Panc1 (cell line): ENCODE results near the gene RNF130.

Source experiments
- CTCF ChIP-seq: fragments of 450-650 bp; IDR thresholded peaks from 2 replicates; pipeline ENCODE4 v1.5.1; 2017; ENCODE audit warnings: mild to moderate bottlenecking
- TCF7L2 ChIP-seq: IDR thresholded peaks from 2 replicates; pipeline ENCODE4 v1.6.1; 2011; ENCODE audit warnings: mild to moderate bottlenecking, low read depth, low read length, inconsistent platforms

GRCh38 chr5:179967489-179967888 lies 104.1 kb downstream of the RNF130 start:
- TF ChIP-seq TCF7L2 (no peak), CTCF (no peak)
